ENCODE results near the gene PEMT.
A peak's percentile ranks its signal among the peaks of the same experiment; 100 is the strongest.

Gene PEMT

DNA sequence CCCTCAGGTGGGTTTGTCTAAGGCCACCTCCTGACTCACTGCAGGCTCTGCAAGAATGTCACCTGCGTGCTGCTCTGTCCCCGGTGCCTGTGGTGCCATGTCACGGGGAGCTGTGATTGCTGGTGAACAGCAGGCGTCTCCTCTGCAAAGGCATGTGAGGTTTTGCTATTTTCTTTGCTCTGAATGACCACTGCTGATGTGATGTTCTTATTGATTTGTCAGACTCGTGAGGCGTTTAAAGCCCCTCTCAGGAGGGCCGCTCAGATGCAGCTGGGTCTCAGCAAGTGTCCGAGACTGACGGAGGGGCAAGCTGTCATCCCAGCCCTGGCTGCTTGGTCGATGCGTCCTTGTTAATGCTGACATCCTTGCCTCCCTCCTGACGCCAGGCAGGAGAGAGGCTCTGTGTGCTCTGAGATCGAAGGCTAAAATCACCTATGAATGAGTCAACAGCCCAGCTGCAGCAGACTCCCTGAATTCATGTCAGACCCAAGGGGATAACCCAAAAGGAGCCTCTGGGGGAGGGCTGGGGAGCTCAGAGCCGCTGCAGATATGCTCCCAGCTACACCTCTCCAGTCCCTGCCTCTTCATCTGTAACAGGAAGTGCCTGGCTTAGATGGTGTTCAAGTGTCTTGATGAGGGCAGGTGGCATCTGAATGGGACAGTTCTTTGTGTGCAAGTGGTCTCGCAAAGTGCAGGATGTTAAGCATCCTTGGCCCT lies 11.8 kb upstream of the PEMT start:
- no peaks in the 10 kb centered on the region for H3K4me1 ChIP-seq (ENCODE audit: control insufficient read depth, insufficient read depth, low read length)
- POLR2A ChIA-PET: interaction anchor here (0.6 kb wide), 1 partner anchor 107 kb away, joined by 3 read pairs; the partner anchor contains the start of gene RASD1
- no peak overlapping the region for H3K27ac ChIP-seq (ENCODE audit: extremely low read depth, low read depth, low read length)
- H3K4me3 ChIP-seq (ENCODE audit: low read depth, low read length): no peak overlapping the region
- no peaks in the 10 kb centered on the region for H3K36me3 ChIP-seq (ENCODE audit: control insufficient read depth in 2 of 2, insufficient read depth in 1 of 2, low read length in 2 of 2)
- no peaks in the 10 kb centered on the region for H3K9me3 ChIP-seq (ENCODE audit: control insufficient read depth, insufficient read depth, low read depth, low read length)
- TF ChIP-seq ZNF791 (tag by site-specific recombination; IDR thresholded peaks at IDR 0.05): no peak
- TF ChIP-seq ZIC2 (tag by site-specific recombination; IDR thresholded peaks at IDR 0.05): peak; percentile 65
- TF ChIP-seq ZNF157 (tag by site-specific recombination; IDR thresholded peaks at IDR 0.05): no peak
- CTCF ChIA-PET: interaction anchor here (0.6 to 1.1 kb wide), 4 partner anchors 9 to 249 kb away, joined by 3 read pairs; no protein-coding TSS in a partner anchor

DNA sequence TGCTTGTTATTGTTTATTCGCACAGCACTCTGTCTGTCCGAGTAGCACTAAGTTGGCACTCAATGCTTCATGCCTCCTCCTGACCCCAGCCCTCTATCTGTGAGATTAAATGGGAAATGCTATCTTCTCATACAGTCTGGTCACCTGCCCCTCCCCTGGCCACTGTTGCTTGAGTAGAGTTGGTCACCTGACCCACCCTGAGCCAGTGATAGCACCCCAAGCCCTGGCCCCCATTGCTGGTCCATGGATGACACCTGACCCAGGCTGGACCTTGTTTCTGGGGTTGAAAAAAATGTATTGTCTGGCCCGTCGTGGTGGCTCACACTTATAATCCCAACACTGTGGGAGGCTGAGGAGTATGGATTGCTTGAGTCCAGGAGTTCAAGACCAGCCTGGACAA lies 8.5 kb upstream of the PEMT start:
- Histone ChIP-seq H3K4me3 (ENCODE audit: low read depth, low read length) (no peak overlapping the region), H3K4me1 (ENCODE audit: control insufficient read depth, insufficient read depth, low read length) (no peaks in the 10 kb centered on the region), H3K27ac (ENCODE audit: extremely low read depth, low read depth, low read length) (no peak overlapping the region), H3K9me3 (ENCODE audit: control insufficient read depth, insufficient read depth, low read depth, low read length) (no peaks in the 10 kb centered on the region), H3K36me3 (ENCODE audit: control insufficient read depth in 2 of 2, insufficient read depth in 1 of 2, low read length in 2 of 2) (no peaks in the 10 kb centered on the region)
- ChIA-PET CTCF (interaction anchor here (0.6 kb wide), 1 partner anchor 257 kb away, joined by 3 read pairs; no protein-coding TSS in a partner anchor), POLR2A (no interaction called here)
- TF ChIP-seq ZNF16 (tag by site-specific recombination; IDR thresholded peaks at IDR 0.05; ENCODE audit: low read depth) (no peak), ZNF768 (tag by site-specific recombination; IDR thresholded peaks at IDR 0.05) (no peak), ZNF10 (tag by site-specific recombination; IDR thresholded peaks at IDR 0.05) (no peak), ZNF292 (tag by site-specific recombination; IDR thresholded peaks at IDR 0.05; ENCODE audit: borderline replicate concordance, low read depth) (no peak), ZNF37A (tag by site-specific recombination; IDR thresholded peaks at IDR 0.05) (no peak), ZNF184 (tag by site-specific recombination; IDR thresholded peaks at IDR 0.05) (no peak)

GRCh38 chr17:17598003-17598402 lies 6.5 kb upstream of the PEMT start:
- Histone ChIP-seq H3K9me3 (ENCODE audit: control insufficient read depth, insufficient read depth, low read depth, low read length) (no peaks in the 10 kb centered on the region), H3K36me3 (ENCODE audit: control insufficient read depth in 2 of 2, insufficient read depth in 1 of 2, low read length in 2 of 2) (no peaks in the 10 kb centered on the region), H3K4me1 (ENCODE audit: control insufficient read depth, insufficient read depth, low read length) (no peaks in the 10 kb centered on the region), H3K4me3 (ENCODE audit: low read depth, low read length) (no peak overlapping the region), H3K27ac (ENCODE audit: extremely low read depth, low read depth, low read length) (no peak overlapping the region)
- CTCF ChIA-PET: interaction anchor here (0.6 to 0.9 kb wide), 4 partner anchors 9 to 195 kb away, joined by 3 to 6 read pairs (median 4); no protein-coding TSS in a partner anchor
- POLR2A ChIA-PET: interaction anchor here (1.1 kb wide), 1 partner anchor 102 kb away, joined by 3 read pairs; no protein-coding TSS in a partner anchor
- no peak for TF ChIP-seq ZNF626 (tag by site-specific recombination; IDR thresholded peaks at IDR 0.05)
- TF ChIP-seq ZNF623 (tag by site-specific recombination; IDR thresholded peaks at IDR 0.05): peak; percentile 92

DNA sequence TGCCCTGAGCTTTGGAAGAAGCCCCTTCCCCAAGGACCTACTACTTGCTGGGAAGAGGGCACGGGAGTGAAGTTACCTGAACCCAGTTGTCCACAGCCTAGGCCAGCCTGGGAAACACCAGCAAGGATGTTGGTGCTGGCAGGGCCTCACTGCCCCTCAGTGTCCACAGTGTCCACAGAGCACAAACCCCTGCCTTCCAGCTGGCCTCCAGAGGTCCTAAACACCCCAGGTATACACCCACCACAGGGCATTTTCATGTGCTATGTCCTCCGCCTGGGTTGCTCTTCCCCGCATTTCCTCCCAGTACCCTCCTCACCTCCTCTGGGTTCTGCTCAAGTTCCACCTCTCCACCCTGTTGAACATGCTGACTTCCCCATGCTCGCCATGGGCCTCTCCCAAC lies 4.2 kb upstream of the PEMT start:
- Histone ChIP-seq H3K4me1 (ENCODE audit: control insufficient read depth, insufficient read depth, low read length) (peaks cover under 1% of the 10 kb centered on the region; the same call in 1 of the 2 replicates), H3K4me3 (ENCODE audit: low read depth, low read length) (no peak overlapping the region), H3K36me3 (ENCODE audit: control insufficient read depth in 2 of 2, insufficient read depth in 1 of 2, low read length in 2 of 2) (no peaks in the 10 kb centered on the region), H3K9me3 (ENCODE audit: control insufficient read depth, insufficient read depth, low read depth, low read length) (no peaks in the 10 kb centered on the region), H3K27ac (ENCODE audit: extremely low read depth, low read depth, low read length) (no peak overlapping the region)
- TF ChIP-seq ZNF404 (tag by site-specific recombination; IDR thresholded peaks at IDR 0.05) (no peak), ZNF837 (tag by site-specific recombination; IDR thresholded peaks at IDR 0.05) (no peak), ZNF623 (tag by site-specific recombination; IDR thresholded peaks at IDR 0.05) (peak; percentile 61)
- ChIA-PET POLR2A (no interaction called here), CTCF (interaction anchor here (1.4 kb wide), 1 partner anchor 10 kb away, joined by 3 read pairs; no protein-coding TSS in a partner anchor)

- no peaks in the 10 kb centered on the region for H3K9me3 ChIP-seq (ENCODE audit: control insufficient read depth, insufficient read depth, low read depth, low read length)
- no peaks in the 10 kb centered on the region for H3K36me3 ChIP-seq (ENCODE audit: control insufficient read depth in 2 of 2, insufficient read depth in 1 of 2, low read length in 2 of 2)
- peaks cover 7% of the 10 kb centered on the region; the same call in 1 of the 2 replicates for H3K4me1 ChIP-seq (ENCODE audit: control insufficient read depth, insufficient read depth, low read length)
- H3K27ac ChIP-seq (ENCODE audit: extremely low read depth, low read depth, low read length): no peak overlapping the region
- ChIA-PET POLR2A (no interaction called here), CTCF (no interaction called here)
- no peak overlapping the region for H3K4me3 ChIP-seq (ENCODE audit: low read depth, low read length)
- TF ChIP-seq ZNF37A (tag by site-specific recombination; IDR thresholded peaks at IDR 0.05) (no peak), ZNF133 (tag by site-specific recombination; IDR thresholded peaks at IDR 0.05) (no peak), OVOL3 (tag by site-specific recombination; IDR thresholded peaks at IDR 0.05) (no peak), ZNF366 (tag by site-specific recombination; conservative IDR thresholded peaks at IDR 0.05) (no peak), ZNF146 (tag by site-specific recombination; IDR thresholded peaks at IDR 0.05) (no peak), GLIS2 (tag by site-specific recombination; IDR thresholded peaks at IDR 0.05) (no peak), KLF9 (tag by site-specific recombination; IDR thresholded peaks at IDR 0.05; ENCODE audit: low read depth) (no peak), MEIS1 (CRISPR knock-in tag; IDR thresholded peaks at IDR 0.05; ENCODE audit: borderline replicate concordance) (no peak)
- TF ChIP-seq, protein P1, sequence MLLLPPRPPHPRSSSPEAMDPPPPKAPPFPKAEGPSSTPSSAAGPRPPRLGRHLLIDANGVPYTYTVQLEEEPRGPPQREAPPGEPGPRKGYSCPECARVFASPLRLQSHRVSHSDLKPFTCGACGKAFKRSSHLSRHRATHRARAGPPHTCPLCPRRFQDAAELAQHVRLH (tag by site-specific recombination; IDR thresholded peaks at IDR 0.05): no peak
- TF ChIP-seq, protein P2, sequence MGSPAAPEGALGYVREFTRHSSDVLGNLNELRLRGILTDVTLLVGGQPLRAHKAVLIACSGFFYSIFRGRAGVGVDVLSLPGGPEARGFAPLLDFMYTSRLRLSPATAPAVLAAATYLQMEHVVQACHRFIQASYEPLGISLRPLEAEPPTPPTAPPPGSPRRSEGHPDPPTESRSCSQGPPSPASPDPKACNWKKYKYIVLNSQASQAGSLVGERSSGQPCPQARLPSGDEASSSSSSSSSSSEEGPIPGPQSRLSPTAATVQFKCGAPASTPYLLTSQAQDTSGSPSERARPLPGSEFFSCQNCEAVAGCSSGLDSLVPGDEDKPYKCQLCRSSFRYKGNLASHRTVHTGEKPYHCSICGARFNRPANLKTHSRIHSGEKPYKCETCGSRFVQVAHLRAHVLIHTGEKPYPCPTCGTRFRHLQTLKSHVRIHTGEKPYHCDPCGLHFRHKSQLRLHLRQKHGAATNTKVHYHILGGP (tag by site-specific recombination; IDR thresholded peaks at IDR 0.05): no peak
Measured at GRCh38 chr17:17593222-17593620, 1.7 kb upstream of the PEMT start.

Data from HEK293 (cell line).